ENCODE results near the gene MRM1.

The MRM1 gene

DNA sequence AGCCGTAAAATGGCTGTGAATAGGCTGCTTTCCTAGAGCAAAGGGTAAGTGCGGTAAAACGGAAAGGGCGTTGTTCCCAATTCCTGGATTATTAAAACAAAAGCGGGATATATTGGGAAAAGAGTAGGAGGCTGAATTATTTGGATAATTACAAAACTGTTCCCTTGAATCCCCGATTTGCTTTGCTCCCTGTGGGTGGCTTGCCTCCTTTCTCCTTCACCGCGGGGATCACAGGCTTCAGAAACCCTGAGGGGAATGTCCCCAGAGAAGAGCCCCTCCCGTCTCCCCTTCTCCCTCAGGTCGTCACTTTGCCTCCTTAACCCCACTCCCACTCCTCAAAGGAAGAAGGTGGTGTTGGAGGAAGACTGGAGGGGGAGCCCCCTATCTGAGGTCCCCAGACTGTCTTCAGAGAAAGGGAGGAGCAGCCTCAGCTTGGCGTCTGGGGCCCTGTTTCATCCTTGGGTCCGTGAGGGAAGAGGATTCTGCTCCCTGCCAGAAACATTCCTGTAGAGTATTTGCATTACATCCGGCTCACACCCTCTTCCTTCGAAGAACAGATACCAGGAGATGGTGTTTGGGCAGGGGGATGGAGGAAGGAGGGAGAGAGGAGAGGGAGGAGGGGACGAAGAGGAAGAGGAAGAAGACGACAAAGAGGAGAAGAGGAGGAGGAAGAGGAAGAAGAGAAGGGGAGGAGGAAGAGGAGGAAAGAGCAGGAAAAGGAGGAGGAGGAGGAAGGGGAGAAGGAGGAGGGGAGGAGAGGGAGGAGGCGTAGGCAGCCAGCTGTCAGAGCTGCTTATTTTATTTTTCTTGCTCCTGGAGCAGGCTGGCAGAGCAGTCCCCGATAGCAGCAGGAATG lies 31.8 kb downstream of the MRM1 start:
- no peak for DNase-seq

- DNase-seq, result no peak
These were observed 39.0 kb downstream of the MRM1 start for GRCh38 chr17:36640346-36640745.

DNA sequence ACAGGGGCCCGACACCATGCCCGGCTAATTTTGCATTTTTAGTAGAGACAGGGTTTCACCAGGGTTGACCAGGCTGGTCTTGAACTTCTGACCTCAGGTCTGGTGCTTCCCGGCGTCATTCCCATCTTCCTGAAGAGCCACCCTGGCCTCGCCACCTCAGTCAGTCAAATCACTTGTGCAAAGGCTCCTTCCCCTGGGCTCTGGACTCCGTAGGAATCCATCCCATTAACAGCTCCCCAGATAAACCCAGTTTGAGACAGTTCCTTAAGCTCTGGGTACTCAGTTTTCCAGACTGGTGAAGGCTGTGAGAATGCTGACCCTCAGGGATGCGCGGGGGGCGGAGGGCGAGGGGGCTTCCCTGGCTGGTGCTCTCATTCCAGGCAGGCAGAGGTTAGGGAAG lies 39.5 kb downstream of the MRM1 start:
- DNase-seq, result no peak

- DNase-seq, result no peak
These were observed 40.0 kb downstream of the MRM1 start for GRCh38 chr17:36641331-36641876.

DNA sequence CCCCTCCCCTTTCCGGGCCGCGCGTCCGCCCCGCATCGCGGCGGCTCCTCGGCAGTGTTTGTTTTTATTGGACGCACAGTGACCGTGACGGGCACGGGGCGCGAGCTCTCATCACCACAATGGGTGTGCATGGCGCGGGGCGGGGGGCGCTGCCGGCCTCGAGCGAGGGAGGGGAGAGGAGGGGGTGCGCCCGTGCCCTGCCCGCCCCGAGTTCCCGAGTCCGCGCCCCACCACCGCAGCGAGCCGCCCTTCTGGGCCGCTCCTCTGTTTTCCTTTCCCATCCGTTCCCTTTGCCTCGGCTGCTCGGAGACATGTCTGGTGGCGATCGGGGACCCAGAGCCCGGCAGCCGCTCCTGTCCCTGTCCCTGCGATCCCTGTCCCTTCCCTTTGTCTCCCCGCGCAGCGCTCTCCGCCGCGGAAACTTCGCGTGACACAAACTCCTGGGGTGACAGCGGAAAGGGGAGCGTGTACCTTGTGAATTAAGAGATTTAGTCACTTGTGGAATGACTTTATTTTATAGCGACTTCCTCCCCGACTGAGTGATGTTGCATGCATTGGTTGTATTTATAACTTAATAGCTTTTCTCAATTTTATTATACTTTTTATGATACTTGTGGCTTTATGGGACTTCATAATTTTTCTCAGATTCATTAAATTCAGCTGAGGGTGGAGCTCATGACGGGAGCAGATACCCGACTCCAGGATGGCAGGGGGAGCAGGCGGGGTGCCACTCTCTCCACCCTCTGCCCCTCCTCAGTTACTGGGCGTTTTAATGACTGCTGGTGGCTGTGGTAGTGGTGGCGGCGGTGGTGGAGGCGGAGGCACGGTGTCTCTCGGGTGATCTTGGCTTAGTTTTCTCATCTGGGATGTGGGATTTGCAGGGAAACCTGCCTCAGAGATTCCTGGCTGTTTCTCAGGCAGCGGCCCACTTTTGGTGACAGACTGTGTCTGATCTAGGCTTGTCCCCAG lies 40.8 kb downstream of the MRM1 start:
- peak; percentile 59 for DNase-seq

DNA sequence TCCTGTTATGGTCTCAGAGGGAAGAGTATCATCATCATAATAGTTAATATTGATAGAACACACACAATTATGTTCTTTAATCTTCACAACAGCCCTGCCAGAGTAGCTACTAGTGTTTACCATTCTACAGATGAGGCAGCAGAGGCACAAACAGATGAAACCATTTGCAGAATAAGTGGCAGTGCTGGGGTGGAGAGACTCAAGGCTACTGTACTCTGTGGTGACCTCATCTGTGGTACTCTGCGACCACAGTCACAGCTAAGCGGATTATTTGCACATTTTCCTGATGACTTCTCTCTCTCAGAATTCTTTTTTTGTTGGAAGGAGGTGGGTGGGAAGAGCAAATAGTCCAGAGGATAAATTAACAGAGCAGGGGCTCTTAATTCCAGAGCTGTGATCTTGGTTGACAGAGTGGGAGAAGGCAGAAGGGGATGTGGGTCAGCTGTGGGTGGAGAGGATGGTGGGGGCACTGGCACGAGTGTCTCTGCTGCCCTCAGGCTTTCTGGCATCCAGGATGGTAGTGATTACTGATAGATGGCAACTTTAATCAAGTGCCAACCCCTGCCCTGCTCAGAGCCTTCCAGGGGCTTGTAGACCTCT lies 41.8 kb downstream of the MRM1 start:
- DNase-seq, result no peak

GRCh38 chr17:36645422-36645821 lies 44.0 kb downstream of the MRM1 start:
- no peak for DNase-seq

DNA sequence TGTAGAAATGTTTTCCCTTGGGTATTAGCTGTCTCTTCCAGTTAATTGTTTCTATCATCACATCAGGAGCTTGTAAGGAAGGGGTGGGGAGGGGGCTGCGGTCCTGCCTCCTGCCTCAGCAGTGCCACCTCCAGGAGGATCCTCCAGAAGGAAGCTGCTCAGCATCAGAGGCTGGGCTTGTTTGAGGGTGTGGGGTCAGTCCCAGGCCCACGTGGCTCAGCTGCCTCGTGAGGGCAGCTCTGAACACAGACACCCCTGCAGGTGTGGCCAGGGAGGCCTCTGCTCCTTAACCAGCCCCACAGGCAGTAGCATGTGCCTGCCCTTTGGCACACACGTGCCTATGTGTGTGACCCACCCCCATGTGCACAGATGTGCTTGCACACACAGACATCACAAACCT lies 46.3 kb downstream of the MRM1 start:
- DNase-seq, result no peak

DNA sequence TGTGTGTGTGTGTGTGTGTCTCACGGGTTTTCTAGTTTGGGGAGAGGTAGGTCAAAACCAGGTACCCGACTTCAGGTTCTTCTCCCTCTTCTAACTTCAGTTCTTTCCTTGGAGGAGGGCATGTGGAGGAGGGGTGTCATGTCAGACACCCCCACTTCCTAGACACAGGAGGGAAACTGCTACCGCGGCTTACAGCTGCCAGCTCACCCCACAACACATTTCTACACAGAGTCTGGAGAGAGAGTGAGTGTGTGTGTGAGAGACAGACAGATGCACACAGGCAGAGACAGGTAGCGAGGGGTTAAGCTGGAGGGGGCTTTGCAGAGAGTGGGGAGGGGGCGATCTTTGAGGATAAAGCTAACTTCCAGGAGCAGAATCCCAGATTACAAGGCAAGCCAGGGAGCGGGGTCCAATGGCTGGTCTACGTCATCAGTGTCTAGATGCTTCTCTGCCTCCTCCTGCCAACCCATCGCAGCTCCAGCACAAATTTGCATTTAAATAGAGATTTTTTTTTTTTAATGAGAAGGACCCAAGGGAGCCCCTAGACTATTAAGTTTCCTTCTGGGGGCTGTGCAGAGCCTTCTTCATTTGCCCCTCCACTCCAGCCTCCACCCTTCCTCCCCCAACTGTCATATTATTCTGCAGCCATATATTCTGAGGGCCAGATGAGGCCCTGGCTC lies 48.9 kb downstream of the MRM1 start:
- no peak for DNase-seq

DNA sequence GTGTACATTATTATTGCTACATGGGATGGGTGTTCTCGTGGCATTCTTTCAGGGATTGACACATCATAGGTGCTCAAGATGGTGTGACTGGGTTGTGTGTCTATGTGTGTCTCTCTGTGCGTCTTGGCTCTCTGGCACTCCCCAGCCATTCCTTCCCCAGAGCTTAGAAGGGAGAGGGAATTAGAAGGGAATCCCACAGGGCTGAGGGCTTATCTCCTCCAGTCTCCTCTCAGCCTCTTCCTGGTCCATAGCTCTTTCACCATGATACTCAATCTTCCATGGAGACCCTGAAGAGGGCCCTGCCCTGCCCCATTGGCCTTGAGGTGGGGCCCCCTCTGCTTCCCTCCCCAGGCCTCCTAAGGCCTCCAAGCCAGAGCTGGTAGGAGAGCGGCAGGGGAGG lies 52.0 kb downstream of the MRM1 start:
- no peak for DNase-seq

DNA sequence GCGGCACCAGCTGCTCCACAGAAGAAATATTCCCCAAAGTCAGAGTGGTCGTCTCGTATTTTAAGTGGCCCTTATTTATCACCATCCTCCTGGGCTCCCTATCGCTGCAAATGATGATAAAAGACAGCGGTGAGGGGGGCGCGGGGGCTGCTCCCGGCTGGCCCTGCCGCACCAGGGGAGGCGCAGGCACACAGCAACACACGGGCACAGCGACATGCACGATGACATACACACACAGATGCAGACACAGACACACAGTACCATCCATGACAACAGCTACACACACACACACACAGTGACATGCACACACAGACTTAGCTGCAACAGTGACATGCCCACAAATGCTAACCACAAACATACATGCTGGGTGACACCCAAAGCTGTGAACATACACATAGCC lies 52.5 kb downstream of the MRM1 start:
- DNase-seq, result no peak

DNA sequence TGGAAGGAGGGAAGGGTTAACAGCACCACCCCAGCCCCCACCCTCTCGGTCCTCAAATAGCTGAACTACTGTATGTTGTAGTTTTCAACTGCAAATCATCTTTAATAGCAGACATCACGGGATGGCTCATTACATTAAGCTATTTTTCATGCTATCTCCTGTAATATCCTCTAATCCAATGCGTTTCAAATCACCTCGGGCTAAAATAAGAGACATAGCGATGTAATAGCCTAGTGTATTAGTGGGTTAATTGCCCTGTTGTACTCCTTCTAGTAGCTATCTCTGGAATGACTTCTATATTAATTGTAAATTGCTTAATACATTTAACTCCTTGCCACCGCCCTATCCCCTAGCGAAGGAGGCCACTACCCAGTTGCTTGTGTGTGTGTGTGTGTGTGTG lies 54.3 kb downstream of the MRM1 start:
- DNase-seq, result no peak

GRCh38 chr17:36657390-36657762 lies 56.0 kb downstream of the MRM1 start:
- DNase-seq, result no peak

- peak; percentile 64 for DNase-seq
These were observed 56.5 kb downstream of the MRM1 start for GRCh38 chr17:36657763-36658490.

Measured in activated CD8-positive, alpha-beta memory T cell treated with anti-CD3 and anti-CD28 coated beads for 24 hours (primary cell).